Neural crest cell (in vitro differentiated cells): ENCODE measurements around the gene ATR. TPM values are rescaled to one million over a fixed set of nuclear protein-coding genes. Genes with fewer than 3 reads are reported as not detected.
A peak's percentile ranks its signal among the peaks of the same experiment; 100 is the strongest.

Source experiments
- DNase-seq: peaks from one replicate; pipeline ENCODE4 v3.0.0; 2021; ENCODE audit warnings: low read depth, mixed read lengths, low spot score
- H3K27ac Mint-ChIP-seq: one replicate; pipeline ENCODE4 v1.8.0; 2021; ENCODE audit warnings: mild to moderate bottlenecking, mixed read lengths; ENCODE audit not compliant: unreplicated experiment
- H3K27me3 Mint-ChIP-seq: 2 replicates; pipeline ENCODE4 v1.8.0; 2021; ENCODE audit warnings: low read depth, mild to moderate bottlenecking, mixed read lengths
- H3K36me3 Mint-ChIP-seq: 2 replicates; pipeline ENCODE4 v1.8.0; 2021; ENCODE audit warnings: low read depth, mild to moderate bottlenecking, mixed read lengths
- H3K4me1 Mint-ChIP-seq: 2 replicates; pipeline ENCODE4 v1.8.0; 2021; ENCODE audit warnings: mixed read lengths
- H3K4me3 Mint-ChIP-seq: one replicate; pipeline ENCODE4 v1.8.0; 2021; ENCODE audit warnings: mild to moderate bottlenecking, mixed read lengths
- H3K9me3 Mint-ChIP-seq: 2 replicates; pipeline ENCODE4 v1.8.0; 2021; ENCODE audit warnings: mixed read lengths
- total RNA-seq: library from RNA; stranded (reverse); gene quantifications from 2 replicates; pipeline ENCODE4 v1.2.1, GENCODE V29; 2021
- TF ChIP-seq, protein P1 (sequence below): fragments of 200-600 bp; sonication (generic); conservative IDR thresholded peaks from 2 replicates; pipeline ENCODE4 v1.5.0; 2021; ENCODE audit warnings: antibody characterized with exemption, mild to moderate bottlenecking

The ATR gene
- total RNA-seq, 1 donor from 2014 or later = 23.3 TPM

DNA sequence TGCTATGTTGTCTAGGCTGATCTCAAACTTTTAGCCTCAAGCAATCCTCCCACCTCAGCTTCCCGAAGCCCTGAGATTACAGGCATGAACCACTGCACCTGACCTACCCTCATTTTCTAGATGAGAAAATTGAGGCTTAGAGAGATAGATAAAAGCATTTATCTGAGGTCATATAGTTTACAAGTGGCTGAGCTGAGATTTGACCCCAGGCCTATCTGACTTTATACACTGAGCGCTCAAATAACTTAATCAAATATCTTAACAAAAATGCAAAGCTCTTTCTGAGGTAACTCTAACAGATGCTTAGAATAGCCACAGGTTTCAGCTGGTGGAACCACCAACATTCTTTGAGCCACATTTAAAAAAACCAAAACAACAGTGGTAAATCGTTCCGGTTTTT, 23.2 kb upstream of the ATR start:
- peaks cover 9% of the 10 kb centered on the region for H3K27me3 Mint-ChIP-seq
- TF ChIP-seq, protein P1, sequence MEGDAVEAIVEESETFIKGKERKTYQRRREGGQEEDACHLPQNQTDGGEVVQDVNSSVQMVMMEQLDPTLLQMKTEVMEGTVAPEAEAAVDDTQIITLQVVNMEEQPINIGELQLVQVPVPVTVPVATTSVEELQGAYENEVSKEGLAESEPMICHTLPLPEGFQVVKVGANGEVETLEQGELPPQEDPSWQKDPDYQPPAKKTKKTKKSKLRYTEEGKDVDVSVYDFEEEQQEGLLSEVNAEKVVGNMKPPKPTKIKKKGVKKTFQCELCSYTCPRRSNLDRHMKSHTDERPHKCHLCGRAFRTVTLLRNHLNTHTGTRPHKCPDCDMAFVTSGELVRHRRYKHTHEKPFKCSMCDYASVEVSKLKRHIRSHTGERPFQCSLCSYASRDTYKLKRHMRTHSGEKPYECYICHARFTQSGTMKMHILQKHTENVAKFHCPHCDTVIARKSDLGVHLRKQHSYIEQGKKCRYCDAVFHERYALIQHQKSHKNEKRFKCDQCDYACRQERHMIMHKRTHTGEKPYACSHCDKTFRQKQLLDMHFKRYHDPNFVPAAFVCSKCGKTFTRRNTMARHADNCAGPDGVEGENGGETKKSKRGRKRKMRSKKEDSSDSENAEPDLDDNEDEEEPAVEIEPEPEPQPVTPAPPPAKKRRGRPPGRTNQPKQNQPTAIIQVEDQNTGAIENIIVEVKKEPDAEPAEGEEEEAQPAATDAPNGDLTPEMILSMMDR = no peak
- no peak overlapping the region for H3K27ac Mint-ChIP-seq

DNA sequence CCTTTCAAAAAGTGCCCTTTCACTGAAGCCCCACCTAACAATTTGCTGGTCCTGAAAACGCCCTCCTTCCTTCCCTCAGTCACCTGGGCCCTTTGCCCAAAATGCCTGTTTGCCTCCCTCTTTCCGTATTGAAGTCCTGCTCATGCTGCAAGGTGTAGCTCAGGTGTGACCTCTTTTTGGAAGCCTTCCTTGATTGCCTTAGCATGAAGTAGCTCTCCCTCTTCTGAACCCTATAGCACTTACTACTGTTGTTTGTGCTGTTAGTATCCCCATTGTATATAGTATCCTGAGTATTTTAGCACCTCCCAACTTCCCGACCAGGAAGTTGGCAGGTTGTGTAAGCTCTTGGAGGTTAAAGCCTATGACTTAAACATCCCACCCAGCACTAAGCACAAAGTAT, 19.4 kb upstream of the ATR start:
- Mint-ChIP-seq H3K27me3 (peaks cover 15% of the 10 kb centered on the region), H3K9me3 (peaks cover 7% of the 10 kb centered on the region), H3K4me3 (peak overlapping the region; percentile 78), H3K27ac (no peak overlapping the region), H3K36me3 (peaks cover 7% of the 10 kb centered on the region), H3K4me1 (peaks cover 16% of the 10 kb centered on the region)
- TF ChIP-seq, protein P1 = no peak
- DNase-seq = no peak

More for the DNA sequence above, 23.2 kb upstream of the ATR start:
- H3K9me3 Mint-ChIP-seq = peaks cover 7% of the 10 kb centered on the region
- peaks cover 7% of the 10 kb centered on the region for H3K36me3 Mint-ChIP-seq
- H3K4me1 Mint-ChIP-seq = peaks cover 6% of the 10 kb centered on the region
- H3K4me3 Mint-ChIP-seq = no peak overlapping the region
- no peak for DNase-seq

DNA sequence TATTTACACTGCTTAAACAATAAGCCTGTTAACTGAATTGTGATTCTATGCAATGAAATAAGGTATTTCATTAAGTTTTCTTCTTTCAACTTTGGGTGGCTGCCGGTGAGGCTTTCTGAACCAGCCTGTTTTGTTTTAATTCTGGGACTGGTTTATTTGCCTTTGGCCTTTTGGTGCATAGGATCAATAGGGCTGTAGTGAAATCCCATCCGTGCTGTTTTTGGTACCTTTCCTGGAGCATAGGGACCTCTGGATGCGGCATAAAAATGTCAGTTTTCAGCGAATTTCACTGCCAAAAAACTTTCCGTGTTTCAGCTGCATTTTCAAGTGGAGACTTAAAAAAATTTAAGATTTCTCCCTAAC, 18.2 kb upstream of the ATR start:
- DNase-seq = no peak
- peaks cover 7% of the 10 kb centered on the region for H3K9me3 Mint-ChIP-seq
- peak overlapping the region; percentile 90 for H3K4me3 Mint-ChIP-seq
- peaks cover 7% of the 10 kb centered on the region for H3K36me3 Mint-ChIP-seq
- peaks cover 16% of the 10 kb centered on the region for H3K4me1 Mint-ChIP-seq
- TF ChIP-seq, protein P1 = no peak
- H3K27ac Mint-ChIP-seq = no peak overlapping the region
- peaks cover 15% of the 10 kb centered on the region for H3K27me3 Mint-ChIP-seq

DNA sequence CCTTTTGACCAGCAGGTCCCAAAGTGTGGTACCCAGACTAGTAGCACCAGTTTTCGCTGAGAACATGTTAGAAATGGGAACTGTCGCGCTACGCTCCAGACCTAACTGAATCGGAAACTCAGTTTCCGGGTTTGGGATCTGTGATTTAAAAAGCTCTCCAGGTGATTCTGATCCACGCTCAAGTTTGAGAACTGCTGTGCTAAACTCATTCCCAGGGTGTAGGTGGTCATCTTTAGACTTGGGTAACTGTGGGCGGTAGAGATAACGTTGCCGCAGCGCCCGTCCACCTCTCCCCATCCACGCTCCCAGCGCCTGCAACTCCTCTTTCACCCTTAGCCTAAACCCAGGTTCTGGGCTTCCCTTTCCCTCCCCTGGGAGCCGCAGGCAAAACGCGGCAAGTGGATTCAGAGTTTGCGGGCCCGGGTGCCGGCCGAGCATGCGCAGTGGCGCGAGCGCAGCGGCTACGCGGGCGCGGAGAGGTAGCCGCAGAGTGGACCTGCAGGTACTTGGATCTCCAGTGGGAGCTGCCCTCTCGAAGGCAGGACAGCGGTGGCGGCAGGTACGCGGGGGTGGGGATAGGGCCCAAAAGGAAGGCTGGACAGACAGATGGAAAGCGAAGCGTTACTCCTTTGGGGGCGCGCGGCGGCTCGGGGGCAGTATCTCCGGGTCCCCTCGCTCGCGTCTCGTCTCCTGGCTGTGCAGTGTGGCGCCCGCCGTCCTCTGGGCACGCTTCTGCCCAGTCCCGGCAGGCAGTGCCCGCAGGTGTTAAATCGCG, 17.6 kb upstream of the ATR start, which contains the start of gene PLS1:
TSS of gene PLS1 (plus strand) at position 443 of the 775 bp plus-strand sequence. CDS start 67,845 bp downstream, outside the sequence.
- Mint-ChIP-seq H3K4me3 (peak within 1 kb of the TSS; percentile 90), H3K27me3 (peaks cover 15% of the 10 kb centered on the region), H3K9me3 (peaks cover 7% of the 10 kb centered on the region), H3K36me3 (peaks cover 7% of the 10 kb centered on the region), H3K27ac (no peak within 1 kb of the TSS), H3K4me1 (peaks cover 16% of the 10 kb centered on the region)
- TF ChIP-seq, protein P1 = no peak
- peak; percentile 93 for DNase-seq

DNA sequence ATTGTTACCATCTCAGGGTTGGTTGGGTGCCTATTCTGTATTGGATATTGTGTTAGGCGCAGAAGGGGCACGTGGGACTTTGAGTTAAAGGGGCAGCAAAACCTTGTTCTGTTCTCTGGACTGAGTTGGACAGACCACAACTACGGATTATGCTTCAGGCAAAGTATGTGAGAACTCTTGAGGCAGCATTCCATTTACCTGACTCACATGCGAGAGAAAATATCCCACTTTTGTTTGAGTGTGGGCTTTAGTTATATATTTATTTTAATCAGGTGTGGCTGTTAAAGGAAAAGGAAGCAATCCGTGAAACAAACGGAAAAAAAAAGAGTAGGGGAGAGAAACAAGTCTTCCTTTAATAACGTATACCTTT, 17.0 kb upstream of the ATR start:
- Mint-ChIP-seq H3K27ac (no peak overlapping the region), H3K4me3 (peak overlapping the region; percentile 90), H3K4me1 (peaks cover 16% of the 10 kb centered on the region), H3K36me3 (peaks cover 6% of the 10 kb centered on the region), H3K9me3 (peaks cover 6% of the 10 kb centered on the region), H3K27me3 (peaks cover 15% of the 10 kb centered on the region)
- TF ChIP-seq, protein P1 = no peak
- DNase-seq = no peak
